ENCODE measurements around the gene AKAP12.

AKAP12 gene

DNA sequence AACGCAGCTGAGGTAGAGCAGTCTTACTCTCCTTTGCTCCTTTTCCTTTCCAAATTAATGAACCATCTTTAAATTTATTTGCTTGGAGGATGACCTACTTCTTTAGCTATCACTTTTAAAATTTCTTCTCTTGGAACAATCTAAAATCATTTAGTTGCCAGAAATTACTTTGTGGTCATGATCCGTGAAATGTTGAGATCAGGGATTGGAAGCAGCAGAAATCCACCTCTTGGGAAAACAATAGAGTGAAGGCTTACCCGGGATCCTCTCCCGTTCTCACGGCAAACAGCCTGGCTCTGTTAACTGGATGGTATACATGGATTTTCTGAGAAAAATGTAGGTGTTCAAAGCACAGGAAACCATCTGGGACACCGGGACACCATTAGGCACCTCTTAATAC, 7.7 kb downstream of the AKAP12 start:
- no peak for DNase-seq (ENCODE audit: low read depth)
- H3K4me3 ChIP-seq (ENCODE audit: low read length): no peak overlapping the region
- TF ChIP-seq, protein P1, sequence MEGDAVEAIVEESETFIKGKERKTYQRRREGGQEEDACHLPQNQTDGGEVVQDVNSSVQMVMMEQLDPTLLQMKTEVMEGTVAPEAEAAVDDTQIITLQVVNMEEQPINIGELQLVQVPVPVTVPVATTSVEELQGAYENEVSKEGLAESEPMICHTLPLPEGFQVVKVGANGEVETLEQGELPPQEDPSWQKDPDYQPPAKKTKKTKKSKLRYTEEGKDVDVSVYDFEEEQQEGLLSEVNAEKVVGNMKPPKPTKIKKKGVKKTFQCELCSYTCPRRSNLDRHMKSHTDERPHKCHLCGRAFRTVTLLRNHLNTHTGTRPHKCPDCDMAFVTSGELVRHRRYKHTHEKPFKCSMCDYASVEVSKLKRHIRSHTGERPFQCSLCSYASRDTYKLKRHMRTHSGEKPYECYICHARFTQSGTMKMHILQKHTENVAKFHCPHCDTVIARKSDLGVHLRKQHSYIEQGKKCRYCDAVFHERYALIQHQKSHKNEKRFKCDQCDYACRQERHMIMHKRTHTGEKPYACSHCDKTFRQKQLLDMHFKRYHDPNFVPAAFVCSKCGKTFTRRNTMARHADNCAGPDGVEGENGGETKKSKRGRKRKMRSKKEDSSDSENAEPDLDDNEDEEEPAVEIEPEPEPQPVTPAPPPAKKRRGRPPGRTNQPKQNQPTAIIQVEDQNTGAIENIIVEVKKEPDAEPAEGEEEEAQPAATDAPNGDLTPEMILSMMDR (conservative IDR thresholded peaks at IDR 0.05; ENCODE audit: low read depth, low read length): no peak

DNA sequence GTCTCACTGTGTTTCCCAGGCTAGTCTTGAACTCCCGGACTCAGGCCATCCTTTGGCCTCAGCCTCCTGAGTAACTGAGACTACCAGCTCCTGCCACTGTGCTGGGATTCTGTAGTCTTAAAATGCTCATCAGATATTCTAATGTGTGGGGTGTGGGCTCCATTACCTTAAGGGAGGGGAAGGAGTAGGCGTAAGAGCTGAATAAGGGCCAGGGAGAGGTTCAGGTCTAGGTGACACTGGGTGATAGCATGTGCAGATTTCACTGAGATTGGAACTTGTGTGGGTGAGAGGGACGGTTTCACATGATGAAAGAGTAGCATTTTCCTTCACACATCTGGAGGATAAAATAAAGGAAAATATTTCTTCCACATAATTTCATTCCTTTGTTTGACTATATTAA, 8.5 kb downstream of the AKAP12 start:
- H3K4me3 ChIP-seq (ENCODE audit: low read length): no peak overlapping the region
- no peak for DNase-seq (ENCODE audit: low read depth)
- TF ChIP-seq, protein P1 (conservative IDR thresholded peaks at IDR 0.05; ENCODE audit: low read depth, low read length): no peak

DNA sequence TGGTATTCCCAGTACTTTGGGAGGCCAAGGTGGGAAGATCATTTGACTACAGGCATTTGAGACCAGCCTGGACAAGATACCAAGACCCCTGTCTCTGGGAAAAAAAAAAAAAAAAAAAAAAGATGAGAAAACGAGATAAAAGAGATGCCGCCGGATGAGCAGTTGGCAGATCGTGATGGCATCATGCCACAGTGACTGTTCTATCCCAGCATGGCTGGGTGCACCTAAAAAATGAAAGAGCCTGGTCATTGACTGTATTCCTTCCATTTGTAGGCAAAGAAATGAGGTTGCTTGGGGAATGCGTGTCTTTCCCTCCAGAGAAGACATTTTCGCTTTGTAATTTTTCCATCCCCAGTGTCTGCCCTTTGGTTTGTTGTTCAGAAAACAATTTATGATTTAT, 12.9 kb downstream of the AKAP12 start:
- no peak for DNase-seq (ENCODE audit: low read depth)
- no peak overlapping the region for H3K4me3 ChIP-seq (ENCODE audit: low read length)
- TF ChIP-seq, protein P1 (conservative IDR thresholded peaks at IDR 0.05; ENCODE audit: low read depth, low read length): no peak

DNA sequence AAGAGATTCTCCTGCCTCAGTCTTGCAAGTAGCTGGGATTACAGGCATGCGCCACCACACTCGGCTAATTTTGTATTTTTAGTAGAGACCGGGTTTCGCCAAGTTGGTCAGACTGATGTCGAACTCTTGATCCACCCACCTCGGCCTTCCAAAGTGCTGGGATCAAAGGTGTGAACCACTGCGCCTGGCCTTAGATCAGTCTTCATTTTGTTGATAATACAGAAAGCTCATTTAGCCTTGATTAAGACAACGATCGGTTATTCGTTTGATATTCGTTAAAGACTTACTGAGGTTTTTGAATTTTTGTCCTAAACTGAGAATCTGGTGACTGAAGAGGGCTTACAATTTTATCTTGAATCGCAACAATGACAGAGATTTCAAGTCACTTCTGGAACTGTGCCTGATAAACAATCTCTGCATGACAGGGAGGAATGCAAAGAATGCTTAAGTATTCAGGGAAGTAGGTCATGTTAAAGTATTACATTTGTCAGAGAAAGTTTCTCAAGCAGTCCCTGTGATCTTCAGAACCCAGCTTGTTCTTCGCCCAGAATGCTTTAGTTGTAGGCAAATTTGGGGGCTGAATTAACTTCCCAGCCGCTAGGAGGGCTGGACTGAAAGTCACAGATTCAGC, 14.8 kb downstream of the AKAP12 start:
- TF ChIP-seq, protein P1 (conservative IDR thresholded peaks at IDR 0.05; ENCODE audit: low read depth, low read length): no peak
- peak overlapping the region; percentile 25 for H3K4me3 ChIP-seq (ENCODE audit: low read length)
- peak; percentile 72 for DNase-seq (ENCODE audit: low read depth)

DNA sequence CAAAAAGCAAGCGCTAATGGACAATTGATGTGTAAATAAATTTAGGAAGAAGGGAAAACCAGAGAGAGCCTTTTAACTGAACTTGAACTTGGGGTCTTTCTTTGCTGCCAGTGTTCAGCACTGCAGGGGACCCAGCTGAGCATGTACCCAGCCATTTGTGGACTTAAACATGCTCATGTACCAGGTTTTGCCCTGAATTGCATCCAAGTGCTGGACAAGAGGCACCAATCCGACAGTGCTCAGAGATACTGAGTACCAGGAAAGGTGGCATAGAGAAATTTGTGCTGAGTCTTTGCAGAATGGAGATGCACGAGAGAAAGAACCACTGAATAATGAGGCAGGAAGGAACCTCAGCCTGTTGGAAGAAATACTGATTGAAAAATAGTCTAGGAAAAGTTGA, 16.0 kb downstream of the AKAP12 start:
- DNase-seq (ENCODE audit: low read depth): no peak
- no peak overlapping the region for H3K4me3 ChIP-seq (ENCODE audit: low read length)
- TF ChIP-seq, protein P1 (conservative IDR thresholded peaks at IDR 0.05; ENCODE audit: low read depth, low read length): no peak

DNA sequence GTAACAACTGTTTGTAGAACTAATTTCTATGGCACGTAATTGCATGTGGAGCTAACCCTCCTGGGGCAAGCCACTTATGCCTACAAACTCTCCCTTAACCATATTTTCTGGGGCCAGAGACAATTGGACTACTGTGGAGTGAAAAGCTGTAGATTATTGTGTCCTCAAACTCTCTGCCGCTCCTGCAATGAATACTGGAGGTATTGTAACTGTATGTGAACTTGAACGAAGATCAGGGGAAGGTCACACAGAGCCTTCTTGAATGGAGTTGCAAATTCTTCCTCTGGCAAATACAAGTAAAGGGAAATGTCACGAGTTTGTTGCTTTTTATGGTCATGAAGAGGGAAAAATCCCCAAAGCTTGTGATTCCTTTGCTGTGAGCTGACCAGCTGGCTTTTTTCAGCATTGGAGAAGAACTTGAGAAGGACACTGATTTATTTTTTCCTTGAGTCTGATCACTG, 18.2 kb downstream of the AKAP12 start:
- H3K4me3 ChIP-seq (ENCODE audit: low read length): no peak overlapping the region
- TF ChIP-seq, protein P1 (conservative IDR thresholded peaks at IDR 0.05; ENCODE audit: low read depth, low read length): no peak
- DNase-seq (ENCODE audit: low read depth): no peak

DNA sequence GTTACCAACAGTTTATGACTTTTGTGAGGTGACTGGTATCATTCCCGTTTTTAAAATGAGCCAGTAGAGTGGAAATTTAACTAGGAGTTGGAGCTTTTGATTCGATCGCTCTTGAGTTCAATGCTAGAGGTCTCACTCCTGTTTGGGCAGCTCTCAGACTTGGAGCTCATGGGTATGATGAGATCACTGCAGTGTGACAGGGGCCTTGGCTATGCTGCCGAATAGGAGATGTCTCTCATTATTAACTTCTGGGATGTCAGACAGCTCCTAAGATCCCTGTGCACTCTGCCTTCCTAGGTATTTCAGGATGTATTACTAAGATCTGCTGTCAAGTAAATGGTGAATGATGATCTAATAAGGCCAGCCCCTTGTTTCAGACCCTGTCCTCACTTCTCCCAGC, 20.4 kb downstream of the AKAP12 start:
- H3K4me3 ChIP-seq (ENCODE audit: low read length): no peak overlapping the region
- TF ChIP-seq, protein P1 (conservative IDR thresholded peaks at IDR 0.05; ENCODE audit: low read depth, low read length): no peak
- no peak for DNase-seq (ENCODE audit: low read depth)

Data from retinal pigment epithelial cell (primary cell).